Endothelial cell of umbilical vein (primary cell): ENCODE measurements around the gene SLC15A1. TPM values are rescaled to one million over a fixed set of nuclear protein-coding genes. Genes with fewer than 3 reads are reported as not detected.

Source experiments
- BruUV-seq: library from RNA; stranded (reverse); fragments of 400-500 nt; replicated peaks from 2 replicates; lab custom pipeline; 2021; lab: Mats Ljungman, UMichigan
- CTCF ChIA-PET: fragments of 300-600, 350-600 bp; sonication (Branson Sonifier 250); formaldehyde crosslinking; loops from one replicate; lab custom pipeline; 2021; ENCODE audit warnings: antibody characterized with exemption, inconsistent platforms; lab: Charles Lee
- POLR2A ChIA-PET: fragments of 300-600, 350-600 bp; sonication (Branson Sonifier 250); formaldehyde crosslinking; loops from one replicate; lab custom pipeline; 2021; ENCODE audit warnings: antibody characterized with exemption, inconsistent platforms; lab: Charles Lee
- DNase-seq: peaks from one replicate; pipeline ENCODE4 v3.0.0-alpha.2; 2011; ENCODE audit warnings: low read depth, low spot score
- FAIRE-seq: peaks from 2 replicates; lab custom pipeline; 2011; peaks lifted over from hg19 to GRCh38; lab: Jason Lieb, UNC
- H2AFZ ChIP-seq: 2 replicates; pipeline ENCODE4 v1.6.0; 2012; ENCODE audit warnings: low read depth, low read length, control low read depth, inconsistent platforms
- H3K27ac ChIP-seq: 2 replicates; pipeline ENCODE4 v1.5.1; 2011; ENCODE audit warnings: low read depth, mild to moderate bottlenecking, control low read depth, low read length, moderate library complexity; ENCODE audit not compliant: insufficient read depth
- H3K27me3 ChIP-seq, 2 experiments: 2 replicates each; pipeline versions ENCODE4 v1.6.0 to v1.6.1; 2011; ENCODE audit warnings: low read length in 2 of 2, mixed read lengths in 1 of 2; ENCODE audit not compliant: control insufficient read depth in 2 of 2, insufficient read depth in 2 of 2
- H3K36me3 ChIP-seq, 2 experiments: 2 replicates in 1 of 2; 3 replicates in 1 of 2; pipeline ENCODE4 v1.5.1; 2011; ENCODE audit warnings: low read length in 2 of 2, mild to moderate bottlenecking in 1 of 2, moderate library complexity in 1 of 2; ENCODE audit not compliant: control insufficient read depth in 2 of 2, insufficient read depth in 2 of 2; ENCODE audit errors: extremely low read depth in 1 of 2
- H3K4me1 ChIP-seq: 3 replicates; pipeline ENCODE4 v1.5.1; 2011; ENCODE audit warnings: mild to moderate bottlenecking, low read length; ENCODE audit not compliant: control insufficient read depth, insufficient read depth; ENCODE audit errors: extremely low read depth
- H3K4me2 ChIP-seq: 2 replicates; pipeline ENCODE4 v1.6.1; 2011; ENCODE audit warnings: low read length, control low read depth, mixed read lengths; ENCODE audit not compliant: insufficient read depth
- H3K4me3 ChIP-seq, 3 experiments: fragments of 200-600 bp in 1 of 3; sonication (generic), shearing (Covaris generic) in 1 of 3; replicated peaks in 1 of 3; 2 replicates each; pipeline ENCODE4 v1.5.1; 2011 to 2016; ENCODE audit warnings: control low read depth in 3 of 3, low read length in 3 of 3, mild to moderate bottlenecking in 2 of 3, inconsistent platforms in 1 of 3, low read depth in 1 of 3, moderate library complexity in 1 of 3; ENCODE audit not compliant: insufficient read depth in 1 of 3
- H3K79me2 ChIP-seq: 2 replicates; pipeline ENCODE4 v1.6.0; 2012; ENCODE audit warnings: low read length, inconsistent platforms; ENCODE audit not compliant: control insufficient read depth, insufficient read depth
- H3K9ac ChIP-seq: replicated peaks from 2 replicates; pipeline ENCODE3; 2011; ENCODE audit warnings: low read length, control low read depth; ENCODE audit not compliant: insufficient read depth; ENCODE audit errors: extremely low read depth
- H3K9me1 ChIP-seq: replicated peaks from 3 replicates; pipeline ENCODE4 v1.6.0; 2011; ENCODE audit warnings: mild to moderate bottlenecking, low read length; ENCODE audit not compliant: control insufficient read depth, insufficient read depth; ENCODE audit errors: extremely low read depth
- H3K9me3 ChIP-seq: replicated peaks from 2 replicates; pipeline ENCODE4 v1.5.1; 2012; ENCODE audit warnings: low read length, inconsistent platforms; ENCODE audit not compliant: control insufficient read depth, insufficient read depth
- H4K20me1 ChIP-seq: replicated peaks from 2 replicates; pipeline ENCODE3; 2011; ENCODE audit warnings: mild to moderate bottlenecking, low read length; ENCODE audit not compliant: control insufficient read depth, insufficient read depth; ENCODE audit errors: extremely low read depth
- CTCF ChIP-seq, 2 donors: IDR thresholded peaks; 1 replicate in 1 of 2; 2 replicates in 1 of 2; pipeline ENCODE4 v1.5.1; 2011; ENCODE audit warnings: low read length in 2 of 2, mild to moderate bottlenecking in 2 of 2, moderate library complexity in 2 of 2, control low read depth in 1 of 2, inconsistent platforms in 1 of 2, low read depth in 1 of 2; ENCODE audit not compliant: insufficient read depth in 1 of 2; ENCODE audit errors: extremely low read depth in 1 of 2
- EZH2 ChIP-seq: IDR thresholded peaks from 2 replicates; pipeline ENCODE4 v1.6.1; 2012; ENCODE audit warnings: borderline replicate concordance, low read depth, mild to moderate bottlenecking, moderate library complexity, low read length, inconsistent platforms; ENCODE audit not compliant: severe bottlenecking
- FOS ChIP-seq: IDR thresholded peaks from 2 replicates; pipeline ENCODE4 v1.6.1; 2011; ENCODE audit warnings: mild to moderate bottlenecking, low read length, moderate library complexity, borderline replicate concordance; ENCODE audit not compliant: insufficient read depth
- JUN ChIP-seq: IDR thresholded peaks from 2 replicates; pipeline ENCODE4 v1.6.1; 2011; ENCODE audit warnings: borderline replicate concordance, low read depth; ENCODE audit not compliant: insufficient read length, insufficient read depth
- MYC ChIP-seq: IDR thresholded peaks from one replicate; pipeline ENCODE4 v1.6.1; 2011; ENCODE audit warnings: mild to moderate bottlenecking, low read depth, low read length
- POLR2A ChIP-seq: IDR thresholded peaks from 2 replicates; pipeline ENCODE4 v1.6.1; 2012; ENCODE audit warnings: low read depth, mild to moderate bottlenecking, control low read depth, low read length
- POLR2AphosphoS5 ChIP-seq: IDR thresholded peaks from 2 replicates; pipeline ENCODE4 v1.6.1; 2012; ENCODE audit warnings: low read depth, mild to moderate bottlenecking, control low read depth, low read length, moderate library complexity; ENCODE audit not compliant: insufficient read depth
- dilution Hi-C: fragments of 300-500 bp; cut with MboI; formaldehyde crosslinking; loops from one replicate; pipeline ENCODE4 v1.15.0; 2019; ENCODE audit warnings: low sequenced_read_pairs; ENCODE audit not compliant: extremely low pct_ligation_motif_present
- intact Hi-C: fragments of 100-400 bp; cut with micrococcal nuclease; formaldehyde crosslinking; loops from one replicate; pipeline ENCODE4 v1.10.0; 2022
- polyA plus RNA-seq, 4 experiments: library from polyadenylated mRNA; depleted of rRNA in 3 of 4; stranded (reverse) in 3 of 4; unstranded in 1 of 4; fragments of >200 nt; gene quantifications; 2 replicates each; pipeline versions ENCODE4 v1.2.1 to v1.2.3, GENCODE V29; 2011 to 2012; ENCODE audit warnings: missing spikeins in 1 of 4
- total RNA-seq: library from RNA; stranded (reverse); gene quantifications from 2 replicates; pipeline ENCODE4 v1.2.3, GENCODE V29; 2021
- TF ChIP-seq, protein P1 (sequence below): IDR thresholded peaks from 2 replicates; pipeline ENCODE4 v1.6.1; 2011; ENCODE audit not compliant: insufficient read depth, insufficient read length

SLC15A1 gene
- total and polyA plus RNA-seq, 2 donors (not counting 3 experiments of a cell fraction or from before 2014, with no cell fraction given) = not detected

- POLR2A ChIA-PET = no interaction called here
- dilution Hi-C loops = no loop called here
- no peaks in the 10 kb centered on the region for H4K20me1 ChIP-seq
Observed at GRCh38 chr13:98681049-98681448, 71.4 kb downstream of the SLC15A1 start.

DNA sequence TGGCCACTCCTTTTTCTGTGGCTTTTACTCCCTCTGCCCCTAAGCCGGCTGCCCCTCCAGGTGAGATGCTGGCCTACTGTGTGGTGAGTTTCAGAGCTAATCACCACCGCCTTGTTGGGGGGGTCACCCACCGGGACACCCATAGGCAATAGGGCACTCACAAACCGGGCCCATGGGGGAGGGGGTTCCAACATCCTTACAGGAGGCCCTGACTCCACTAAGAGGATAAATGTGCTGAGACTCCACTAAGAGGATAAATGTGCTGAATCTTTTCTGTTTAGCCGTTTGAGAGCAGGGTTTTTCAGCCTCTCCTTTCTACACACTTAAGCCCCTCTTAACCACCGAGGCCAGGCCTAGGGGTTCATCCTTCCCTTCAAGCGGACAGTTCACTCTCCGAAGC is 73.7 kb downstream of the SLC15A1 start:
- peaks cover 0 to 2% of the 10 kb centered on the region in 2 experiments for H3K27me3 ChIP-seq
- H3K36me3 ChIP-seq = no peaks in the 10 kb centered on the region
- no peak overlapping the region for H3K4me2 ChIP-seq
- no TSS peak for BruUV-seq
- no peak overlapping the region for H3K9ac ChIP-seq
- ChIA-PET CTCF (no interaction called here), POLR2A (no interaction called here)
- no peak for FAIRE-seq
- H3K4me3 ChIP-seq = no peak overlapping the region
- H2AFZ ChIP-seq = no peak overlapping the region
- intact Hi-C loops (no loop called here), dilution Hi-C loops (no loop called here)
- H3K9me1 ChIP-seq = no peaks in the 10 kb centered on the region
- no peaks in the 10 kb centered on the region for H4K20me1 ChIP-seq
- no peaks in the 10 kb centered on the region for H3K4me1 ChIP-seq
- H3K79me2 ChIP-seq = no peaks in the 10 kb centered on the region
- TF ChIP-seq FOS = no peak
- TF ChIP-seq CTCF (IDR thresholded peaks at IDR 0.05; ENCODE audit: extremely low read depth in 1 of 2, insufficient read depth in 1 of 2, low read depth in 1 of 2, low read length in 2 of 2) = no peak
- TF ChIP-seq EZH2 = no peak
- TF ChIP-seq POLR2A = no peak
- TF ChIP-seq, protein P1, sequence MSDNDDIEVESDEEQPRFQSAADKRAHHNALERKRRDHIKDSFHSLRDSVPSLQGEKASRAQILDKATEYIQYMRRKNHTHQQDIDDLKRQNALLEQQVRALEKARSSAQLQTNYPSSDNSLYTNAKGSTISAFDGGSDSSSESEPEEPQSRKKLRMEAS = no peak
- TF ChIP-seq JUN = no peak
- H3K27ac ChIP-seq = no peak overlapping the region
- DNase-seq = no peak
- no peaks in the 10 kb centered on the region for H3K9me3 ChIP-seq

More at GRCh38 chr13:98681049-98681448, 71.4 kb downstream of the SLC15A1 start:
- no peak overlapping the region for H3K4me2 ChIP-seq
- no peaks in the 10 kb centered on the region for H3K9me3 ChIP-seq
- DNase-seq (no peak), FAIRE-seq (no peak)
- no peaks in the 10 kb centered on the region for H3K36me3 ChIP-seq
- H3K79me2 ChIP-seq = no peaks in the 10 kb centered on the region
- H3K9me1 ChIP-seq = no peaks in the 10 kb centered on the region
- no peaks in the 10 kb centered on the region for H3K4me1 ChIP-seq
- no peak overlapping the region for H3K9ac ChIP-seq
- no peak overlapping the region for H2AFZ ChIP-seq
- H3K27ac ChIP-seq = no peak overlapping the region
- H3K4me3 ChIP-seq = no peak overlapping the region
- peaks cover 2% of the 10 kb centered on the region in 2 experiments for H3K27me3 ChIP-seq
- CTCF ChIA-PET = interaction anchor here (1.9 kb wide), 1 partner anchor 8 kb away, joined by 20 read pairs; no protein-coding TSS in a partner anchor
- no TSS peak for BruUV-seq
- intact Hi-C loops = no loop called here
- TF ChIP-seq EZH2 = no peak
- TF ChIP-seq MYC = no peak
- no peak for TF ChIP-seq POLR2AphosphoS5
- TF ChIP-seq JUN = no peak
